Measurements from ENCODE around the gene NBPF11.
"Not testable (repeated sequence)": the region's sequence is repeated elsewhere in the genome, so short reads cannot be mapped to it uniquely, and the experiment has no call there.

- not testable (repeated sequence) for TF ChIP-seq ZFP30 (CRISPR knock-in tag; IDR thresholded peaks at IDR 0.05); ZNF565 (CRISPR knock-in tag; conservative IDR thresholded peaks at IDR 0.05; ENCODE audit: low read depth); ARNTL (CRISPR knock-in tag; IDR thresholded peaks at IDR 0.05; ENCODE audit: borderline replicate concordance, low read depth); ISL1 (CRISPR knock-in tag; IDR thresholded peaks at IDR 0.05); PATZ1 (CRISPR knock-in tag; IDR thresholded peaks at IDR 0.05; ENCODE audit: borderline replicate concordance); CREB5 (CRISPR knock-in tag; IDR thresholded peaks at IDR 0.05; ENCODE audit: low read depth); ZFP3 (CRISPR knock-in tag; IDR thresholded peaks at IDR 0.05)
Measured at GRCh38 chr1:148152795-148153194, 714 bp upstream of the NBPF11 start.
